Activated T-helper 1 cell treated with anti-CD3 and anti-CD28 coated beads, Interleukin-2, amount 50 U/mL, for 16 hours (primary cell): ENCODE measurements around the gene CELF4.

Experiments
- DNase-seq, 2 donors: peaks; one replicate each; pipeline ENCODE4 v3.0.0-alpha.2; 2020; ENCODE audit warnings: low read depth in 1 of 2, low spot score in 1 of 2

Gene CELF4

DNA sequence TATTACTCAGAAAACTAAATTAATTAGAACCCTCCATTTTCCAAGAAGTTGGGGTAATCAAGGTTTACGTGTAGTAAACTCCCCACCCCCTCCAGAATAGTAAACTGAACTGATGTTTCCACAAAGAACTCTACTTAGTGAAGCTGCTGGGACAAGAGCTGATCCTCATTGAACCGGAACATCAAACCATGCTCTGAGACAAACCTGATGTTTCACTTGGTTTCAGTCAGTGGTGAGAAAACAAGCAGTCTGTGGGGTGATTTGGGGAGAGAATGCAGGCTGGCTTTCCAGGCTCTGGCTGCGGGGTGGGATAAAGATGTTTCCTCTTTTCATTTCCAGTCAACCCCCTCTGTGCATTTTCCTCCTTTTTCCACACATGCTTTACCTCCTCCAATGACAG lies 38.2 kb downstream of the CELF4 start:
- no peak for DNase-seq

DNA sequence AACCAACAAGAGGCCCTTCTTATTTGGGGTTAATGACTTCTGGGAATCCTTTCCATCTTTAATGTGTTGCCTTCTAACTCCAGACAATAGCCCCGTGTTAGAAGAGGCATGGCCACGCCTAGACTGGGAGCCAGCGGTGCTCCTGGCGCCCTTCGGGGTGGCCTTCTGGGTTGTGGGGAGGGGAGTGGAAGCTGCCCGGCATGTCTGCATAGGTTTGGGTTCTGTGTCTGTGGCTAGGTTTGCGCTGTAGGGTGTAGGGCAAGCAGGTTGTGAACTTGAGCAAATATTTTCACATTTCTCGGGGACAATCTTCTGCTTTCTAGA lies 40.4 kb downstream of the CELF4 start:
- DNase-seq, result no peak

DNA sequence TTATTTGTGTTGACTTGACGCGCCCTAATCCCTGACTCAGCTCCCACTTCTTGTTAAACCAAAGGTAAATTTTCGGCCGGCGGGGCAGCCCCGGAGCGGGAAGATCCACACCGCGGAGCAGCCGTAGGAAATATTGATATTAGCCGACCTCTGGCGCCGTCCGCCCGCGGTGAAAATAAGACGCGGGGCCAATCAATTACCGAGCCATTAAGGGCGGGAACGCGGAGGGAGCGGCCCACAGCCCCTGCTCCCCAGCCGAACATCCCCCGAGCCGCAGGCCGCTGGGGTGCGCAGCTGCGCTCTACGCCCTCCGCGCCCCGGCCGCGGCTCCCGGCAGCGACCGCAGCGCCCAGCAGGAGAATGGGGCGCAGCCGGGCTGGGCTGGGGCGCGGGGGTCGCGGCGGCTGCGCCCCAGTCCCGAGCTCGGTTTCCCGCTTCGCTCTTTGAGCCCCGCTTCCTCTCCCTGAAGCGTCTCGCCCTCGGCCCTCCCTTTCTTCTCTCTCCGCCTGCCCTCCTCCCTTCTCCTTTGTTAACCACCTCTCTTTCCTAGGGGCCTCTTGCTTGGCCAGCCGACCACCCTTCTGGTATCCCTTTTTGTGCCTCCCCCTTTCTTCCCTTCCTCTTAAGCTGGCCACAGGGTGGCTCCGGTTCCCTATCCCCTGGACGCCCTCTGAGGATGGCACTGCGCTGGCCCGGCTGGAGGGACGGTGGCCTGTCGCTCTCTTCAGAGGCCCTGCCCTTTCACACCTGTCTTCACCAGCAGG lies 40.9 kb downstream of the CELF4 start:
- no peak for DNase-seq

DNA sequence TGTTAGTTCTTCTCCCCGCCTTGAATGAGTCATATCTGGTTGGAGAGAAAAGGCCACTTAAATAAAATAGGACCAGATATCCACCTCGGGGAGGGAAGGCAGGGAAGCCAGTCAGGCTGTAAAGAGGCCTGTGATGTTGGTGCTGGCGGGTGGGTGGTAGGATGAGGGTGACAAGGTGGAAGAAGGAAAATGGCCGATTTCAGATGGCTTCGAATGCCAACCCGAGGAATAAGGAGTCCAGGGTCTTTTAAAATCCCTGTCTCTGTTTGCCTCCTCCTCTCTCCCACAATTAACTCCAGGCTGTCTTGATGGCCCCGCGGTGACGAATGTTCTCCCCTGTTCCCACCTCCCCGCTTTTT lies 41.5 kb downstream of the CELF4 start:
- no peak for DNase-seq

DNA sequence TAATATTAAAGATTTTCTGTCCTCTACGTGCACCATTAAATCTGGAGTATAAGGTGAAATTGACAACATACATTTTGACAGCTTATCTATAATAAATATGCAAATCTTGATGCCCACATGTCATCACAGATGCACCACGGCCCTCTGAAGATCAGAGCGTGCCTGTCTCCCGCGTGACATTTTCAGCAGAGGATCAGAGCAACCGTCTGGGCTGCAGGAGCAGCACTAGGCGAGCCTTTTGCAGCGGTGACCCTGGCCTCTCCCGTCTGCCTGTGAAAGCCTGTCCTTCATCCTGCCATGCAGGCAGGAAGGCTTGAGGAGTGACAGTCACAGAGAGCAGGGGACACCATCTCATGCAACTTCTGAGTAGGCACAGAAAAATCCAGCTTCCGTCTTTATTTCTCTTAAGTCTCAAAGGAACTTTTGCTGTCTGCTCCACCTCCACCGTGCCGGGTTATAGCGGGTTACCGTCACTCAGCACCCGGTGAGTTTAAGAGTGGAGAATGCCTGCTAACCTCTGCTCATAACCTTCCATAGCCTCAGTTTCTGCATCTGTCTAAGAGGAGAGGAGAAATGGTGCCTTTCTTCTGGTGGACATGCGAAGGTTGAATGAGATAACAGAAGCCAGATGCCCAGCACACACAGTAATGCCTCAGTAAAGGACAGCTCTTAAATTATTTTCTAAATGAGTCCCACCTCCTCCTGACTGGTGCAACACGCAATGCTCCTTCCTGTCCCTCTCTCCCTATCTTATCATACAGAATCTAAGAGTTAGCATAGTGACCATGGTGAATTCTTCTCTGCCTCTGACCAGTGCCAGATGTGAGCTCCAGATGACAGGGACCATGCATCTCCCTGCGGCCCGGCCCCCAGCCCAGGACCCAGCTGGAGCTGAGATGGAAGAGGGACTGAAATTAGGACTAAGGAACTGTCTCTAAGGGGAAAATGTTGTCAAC lies 43.8 kb downstream of the CELF4 start:
- no peak for DNase-seq

DNA sequence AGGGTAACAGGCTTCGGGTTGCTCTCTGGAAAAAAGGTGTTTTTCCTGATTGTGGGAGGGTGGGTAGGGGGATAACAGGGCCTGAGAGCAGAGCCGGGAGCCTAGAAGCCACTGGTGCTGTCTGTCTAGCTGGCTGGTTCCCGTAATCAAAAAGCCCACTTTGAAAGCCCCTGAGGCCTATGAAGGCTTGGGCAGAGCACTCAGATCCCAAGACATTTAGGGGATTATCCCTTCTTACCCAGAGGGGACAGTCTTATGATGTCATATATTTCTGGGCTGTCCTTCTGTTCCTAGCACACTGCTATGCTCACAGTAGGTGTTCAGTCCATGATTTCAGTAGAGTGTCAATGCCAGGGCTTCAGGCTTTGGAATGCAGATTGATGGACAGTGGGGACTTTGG lies 45.1 kb downstream of the CELF4 start:
- DNase-seq, result no peak

DNA sequence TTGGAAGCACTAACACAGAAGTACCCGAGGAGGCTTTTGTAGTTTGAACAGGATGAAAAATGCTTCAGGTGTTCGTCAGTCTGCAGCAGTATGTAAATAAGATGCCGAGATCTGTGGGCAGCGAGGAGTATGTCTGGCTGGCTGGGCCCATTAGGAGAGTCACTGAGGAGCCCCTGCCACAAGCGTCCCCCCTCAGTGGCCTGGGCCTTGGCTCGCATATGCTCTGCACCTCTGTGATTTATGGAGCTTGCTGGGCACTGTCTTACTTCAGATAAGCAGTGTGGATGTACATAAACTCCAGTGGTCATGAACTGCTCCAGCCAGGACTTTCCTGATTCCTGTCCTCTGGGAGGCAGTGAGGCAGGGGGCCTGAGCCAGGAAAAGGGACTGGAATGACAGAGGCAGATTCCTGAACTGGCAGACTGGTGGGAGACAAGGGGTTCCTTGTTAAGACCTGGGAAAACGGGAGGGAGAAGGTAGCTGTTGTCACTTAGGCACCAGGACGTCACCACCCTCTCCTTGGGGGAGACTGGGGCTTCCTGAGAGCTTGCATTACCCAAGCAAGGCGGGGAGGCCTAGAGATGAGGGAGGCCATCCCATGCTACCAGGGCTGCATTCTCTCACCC lies 46.0 kb downstream of the CELF4 start:
- DNase-seq, result no peak

DNA sequence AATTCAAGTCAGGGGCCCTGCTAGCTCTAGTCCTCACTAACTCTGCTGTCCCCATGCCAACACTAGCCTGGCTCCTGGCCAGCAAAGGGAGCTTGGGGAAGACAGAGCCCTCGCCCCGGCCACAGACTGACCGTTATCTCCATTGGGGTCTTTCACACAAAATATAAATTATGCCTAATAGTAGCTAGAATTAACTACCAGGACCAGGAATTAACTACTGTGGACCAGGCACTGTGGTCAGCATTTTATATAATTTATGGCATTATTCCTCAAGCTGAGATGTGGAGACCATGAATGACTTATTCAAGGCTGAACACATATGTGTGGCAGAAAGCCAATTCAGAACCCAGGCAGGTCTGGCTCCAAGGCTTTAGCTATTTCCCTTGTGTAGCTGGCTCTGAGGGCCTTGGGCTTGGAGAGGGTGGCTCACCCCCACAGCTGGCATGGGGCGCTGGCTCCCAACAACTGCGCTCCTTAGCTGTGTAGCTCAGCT lies 49.2 kb downstream of the CELF4 start:
- no peak for DNase-seq

DNA sequence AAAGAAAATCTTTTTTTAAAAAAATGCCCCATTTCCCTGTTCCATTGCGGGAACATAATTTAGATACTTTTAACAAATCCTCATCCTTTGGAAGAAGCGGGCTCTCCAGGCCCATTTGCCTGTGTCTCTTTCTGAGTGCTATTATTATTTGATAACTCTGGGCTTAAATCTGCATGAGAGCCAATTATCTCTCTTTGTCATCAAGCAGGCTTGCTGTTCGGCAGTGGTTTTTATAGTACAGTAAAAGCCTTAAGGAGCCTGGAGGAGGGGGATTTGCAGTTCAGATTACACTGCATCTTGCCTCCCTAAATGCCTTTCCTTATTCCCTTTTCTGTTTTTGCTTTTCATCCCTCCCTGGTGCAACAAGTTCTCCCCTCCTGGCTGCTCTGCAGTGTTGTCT lies 50.6 kb downstream of the CELF4 start:
- no peak for DNase-seq

DNA sequence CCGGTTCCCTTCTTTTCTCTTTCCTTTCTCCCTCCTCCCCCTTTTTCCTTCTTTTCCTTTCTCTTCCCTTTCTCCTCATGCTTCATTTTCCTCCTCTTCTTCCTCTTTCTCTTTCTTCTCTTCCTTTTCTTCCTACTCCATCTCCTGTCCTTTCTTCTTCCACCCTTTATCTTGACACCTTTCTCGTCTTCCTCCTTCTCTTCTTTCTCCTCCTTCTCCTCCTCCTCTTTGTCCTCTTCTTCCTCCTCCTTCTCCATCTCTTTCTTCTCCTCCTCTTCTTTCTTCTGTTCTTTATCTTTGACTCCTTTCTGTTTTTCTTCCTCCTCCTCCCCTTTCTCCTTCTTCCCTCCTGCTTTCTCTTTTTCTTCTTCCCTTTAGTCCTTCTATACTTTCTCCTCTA lies 53.2 kb downstream of the CELF4 start:
- no peak for DNase-seq

DNA sequence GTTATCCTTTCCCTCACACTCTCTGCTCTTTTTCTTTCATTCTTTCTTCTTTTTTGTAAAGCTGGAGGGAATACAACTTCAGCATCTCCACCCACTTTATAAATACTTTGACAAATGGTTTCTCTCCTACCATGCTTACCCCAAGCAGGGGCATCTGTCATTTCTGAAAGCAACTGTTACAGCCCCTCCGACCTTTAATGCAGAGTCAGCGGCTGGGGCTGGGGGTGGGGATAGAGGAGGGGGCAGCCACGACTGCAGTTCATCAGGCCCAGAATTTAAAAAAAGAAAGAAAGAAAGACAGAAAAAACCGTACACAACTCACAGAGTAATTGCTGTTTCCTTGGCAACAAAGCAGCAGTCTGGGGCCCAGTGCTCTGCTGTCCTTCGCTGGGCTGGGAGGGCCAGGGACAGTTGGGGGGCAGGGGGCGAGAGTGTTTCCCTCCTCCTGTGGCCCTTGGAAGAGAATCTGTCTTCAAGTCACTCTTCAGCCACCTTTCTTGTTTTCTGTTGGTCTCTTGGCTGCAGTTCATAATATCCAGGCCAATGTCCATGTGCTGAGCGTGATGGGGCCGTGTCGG lies 53.8 kb downstream of the CELF4 start:
- no peak for DNase-seq

DNA sequence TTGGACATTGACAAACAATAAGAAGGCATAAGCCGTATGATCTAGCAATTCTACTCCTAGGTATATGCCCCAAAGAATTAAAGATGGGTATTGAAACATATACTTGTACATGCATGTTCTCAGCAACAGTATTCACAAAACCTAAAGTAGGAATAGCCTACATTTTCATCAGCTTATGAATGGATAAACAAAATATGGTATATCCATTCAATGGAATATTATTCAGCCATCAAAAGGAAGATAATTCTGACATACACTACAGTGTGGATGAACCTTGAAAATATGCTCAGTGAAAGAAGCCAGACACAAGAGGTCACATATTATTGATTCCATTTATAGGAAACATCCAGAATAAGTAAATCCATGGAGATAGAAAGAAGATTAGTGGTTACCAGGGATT lies 56.0 kb downstream of the CELF4 start:
- DNase-seq, result no peak

DNA sequence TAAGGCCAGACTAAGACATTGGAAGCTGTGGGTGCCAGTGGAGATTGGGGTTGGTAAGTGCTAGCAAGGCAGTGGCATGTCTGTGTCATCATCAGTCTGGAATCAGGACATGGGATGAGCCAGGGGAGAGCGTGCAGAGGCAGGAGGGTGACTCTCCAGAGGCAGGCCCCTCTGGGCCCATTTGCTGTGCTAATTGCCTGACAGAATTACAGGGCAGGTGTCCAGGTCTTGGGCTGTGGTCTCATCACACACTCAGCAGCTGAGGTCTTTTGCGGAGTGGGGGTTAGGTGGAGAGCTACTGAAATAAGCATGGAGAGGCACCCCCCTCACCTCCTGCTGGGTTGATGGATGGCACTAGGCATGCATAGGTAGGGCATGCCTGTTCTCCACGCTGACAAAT lies 57.4 kb downstream of the CELF4 start:
- no peak for DNase-seq

DNA sequence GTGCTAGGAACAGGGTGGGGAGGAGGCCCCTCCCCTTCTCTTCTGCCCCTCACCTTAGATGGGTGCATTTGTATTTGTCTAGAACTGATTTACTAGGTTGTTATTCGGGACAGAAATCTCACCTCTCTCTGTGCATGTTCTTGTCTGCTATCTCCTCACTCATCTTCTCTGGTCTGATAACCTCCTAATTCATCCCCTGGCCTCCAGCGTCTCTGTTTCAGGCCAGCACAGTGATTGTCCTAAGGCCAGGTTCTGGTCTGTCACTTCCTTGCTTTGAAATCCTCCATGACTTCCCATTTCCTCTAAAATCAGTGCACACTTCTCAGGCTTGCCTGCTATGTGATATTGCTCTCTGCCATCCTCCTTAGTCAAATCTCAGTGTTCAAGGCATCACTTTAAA lies 58.4 kb downstream of the CELF4 start:
- DNase-seq, result no peak

DNA sequence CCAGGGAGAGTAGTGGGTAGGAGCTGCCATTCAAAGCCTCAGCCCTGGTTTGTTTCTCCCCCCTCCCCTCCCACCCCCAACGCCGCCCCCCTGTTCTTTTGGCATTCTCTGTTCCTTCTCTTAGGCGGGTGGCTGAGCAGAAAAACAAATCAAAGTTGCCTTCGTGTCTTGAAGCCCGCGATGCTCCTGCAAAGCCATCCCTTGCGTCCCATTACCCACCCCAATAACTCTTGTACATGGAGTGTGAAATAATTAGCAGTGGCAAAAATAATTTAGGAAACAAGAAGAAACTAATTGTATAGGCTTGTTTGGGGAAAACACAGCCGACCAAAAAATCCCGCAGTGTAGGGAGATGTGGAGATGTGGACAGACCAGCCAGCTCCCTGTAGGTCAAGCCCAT lies 59.6 kb downstream of the CELF4 start:
- DNase-seq, result no peak

DNA sequence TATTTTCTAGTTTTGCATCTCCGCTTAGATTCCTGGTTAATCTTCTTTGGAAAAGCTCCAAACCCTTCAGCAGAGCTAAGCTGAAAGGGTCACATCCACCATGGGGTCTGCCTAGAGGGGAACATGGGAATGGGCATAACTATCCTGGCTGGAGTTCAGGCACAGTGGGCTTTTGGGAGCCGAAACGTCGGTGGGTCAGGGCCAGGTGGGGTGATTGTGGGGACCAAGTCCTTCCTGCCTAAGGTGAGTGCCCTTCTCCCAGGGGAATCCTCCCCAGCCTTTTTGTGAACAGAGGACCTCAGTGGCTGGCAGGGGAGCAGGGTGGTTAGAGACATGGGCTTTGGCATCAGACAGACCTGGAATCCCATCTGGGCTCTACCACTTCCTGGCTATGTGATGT lies 60.3 kb downstream of the CELF4 start:
- no peak for DNase-seq

DNA sequence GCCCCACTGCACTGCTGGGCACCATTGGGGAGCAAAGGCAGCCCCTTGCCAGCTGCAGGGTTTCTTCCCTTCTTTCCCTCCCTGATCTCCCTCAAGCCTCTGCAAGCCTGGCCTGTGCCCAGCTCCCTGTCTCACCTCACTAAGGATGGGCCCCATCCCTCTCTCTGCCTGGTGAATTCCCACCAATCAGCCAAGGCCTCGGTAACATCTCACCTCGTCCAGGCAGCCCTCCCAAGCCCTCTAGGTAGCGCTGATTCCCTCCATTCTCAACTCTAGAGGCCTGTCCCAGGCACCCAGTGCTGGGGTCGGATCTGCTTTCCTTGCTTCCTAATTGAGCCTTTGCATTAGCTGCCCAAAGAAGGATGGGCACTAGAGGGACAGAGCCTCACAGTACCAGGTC lies 63.0 kb downstream of the CELF4 start:
- DNase-seq, result no peak

DNA sequence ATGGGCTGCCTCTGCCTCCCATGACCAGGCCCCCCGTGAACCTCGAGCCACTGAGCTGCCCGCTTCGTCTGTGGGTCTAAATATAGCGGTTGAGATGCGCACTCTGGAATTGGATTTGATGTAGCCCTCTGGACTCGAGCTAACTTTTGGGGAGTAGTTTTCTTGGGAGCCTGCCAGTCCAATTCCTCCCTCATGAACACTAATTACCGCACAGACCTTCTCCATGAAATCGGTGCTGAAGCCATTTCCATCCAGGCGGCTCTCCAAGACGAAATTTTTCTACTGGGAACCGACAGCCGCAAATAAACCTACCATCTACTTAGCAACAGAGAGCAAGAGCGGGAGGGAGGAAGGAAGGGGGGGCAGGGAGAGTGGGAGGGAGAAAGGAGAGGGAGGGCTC lies 63.6 kb downstream of the CELF4 start:
- DNase-seq, result no peak

DNA sequence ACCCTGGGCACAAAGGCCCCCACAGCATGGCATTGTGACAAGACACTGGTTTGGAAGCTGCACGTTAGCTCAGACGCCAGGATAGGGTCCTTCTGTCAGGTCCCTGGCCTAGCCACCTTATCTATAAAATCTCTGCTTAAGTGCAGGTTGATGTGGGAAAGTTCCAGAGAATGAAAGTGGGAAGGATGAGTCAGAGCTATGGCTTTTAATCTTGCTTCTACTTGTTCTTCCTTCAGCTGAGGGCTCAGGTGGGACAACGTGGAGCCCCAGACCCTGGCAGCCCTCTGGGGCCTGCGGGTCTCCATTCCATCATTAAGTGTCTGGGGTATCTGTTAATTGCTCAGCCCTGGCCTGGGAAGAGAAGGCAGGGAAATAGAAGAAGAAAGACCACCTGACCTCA lies 64.5 kb downstream of the CELF4 start:
- no peak for DNase-seq

DNA sequence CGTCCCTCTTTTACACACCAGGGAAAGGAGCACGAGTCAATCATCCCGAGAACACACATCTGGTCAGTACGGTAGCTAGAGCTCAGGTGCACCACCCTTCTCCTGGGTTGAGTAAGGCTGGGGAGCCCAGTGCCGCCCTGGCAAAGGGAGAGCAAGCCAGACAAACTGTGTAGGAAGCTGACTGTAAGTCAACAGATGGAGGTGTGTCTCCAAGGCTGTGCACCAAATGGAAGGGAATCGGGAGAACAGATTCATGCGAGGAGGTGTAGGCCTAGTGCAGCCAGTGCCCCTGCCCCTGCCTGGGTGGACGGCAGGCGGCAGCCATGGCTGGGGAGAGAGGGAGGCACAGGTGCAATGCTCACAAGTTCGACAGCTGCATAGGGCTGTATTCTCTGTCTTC lies 65.7 kb downstream of the CELF4 start:
- no peak for DNase-seq

DNA sequence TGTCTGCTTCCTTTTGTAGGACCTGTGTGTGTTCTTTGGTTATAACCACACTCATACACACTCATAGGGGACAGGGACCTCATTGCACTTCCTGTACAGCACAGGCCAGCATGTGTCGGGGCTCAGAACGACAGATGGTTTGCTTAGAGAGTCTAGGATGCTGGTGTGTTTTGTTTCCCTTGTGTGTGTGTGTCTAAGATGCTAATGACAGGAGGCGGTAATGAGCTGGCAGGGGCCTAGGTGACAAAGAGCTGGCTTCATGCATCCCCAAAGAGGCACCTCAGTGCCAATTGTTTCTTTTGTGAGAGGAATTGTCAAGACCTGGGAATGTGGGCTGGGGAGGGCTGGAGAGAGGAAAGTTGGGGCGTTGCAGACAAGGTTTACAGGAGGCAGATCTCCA lies 66.6 kb downstream of the CELF4 start:
- DNase-seq, result no peak
